Esophagus squamous epithelium (tissue), 4 donors: ENCODE measurements around the gene TSEN2.

ENCODE experiments used
- POLR2A ChIP-seq, 4 donors: fragments of 450-650 bp; IDR thresholded peaks; one replicate each; pipeline ENCODE4 v1.6.1; 2017; ENCODE audit warnings: antibody characterized with exemption in 4 of 4, mild to moderate bottlenecking in 4 of 4, moderate library complexity in 3 of 4
- TF ChIP-seq, protein P1 (sequence below), 6 experiments: fragments of 450-650 bp in 4 of 6; fragments of 200-600 bp in 2 of 6; sonication (generic) in 2 of 6; IDR thresholded peaks; one replicate each; pipeline ENCODE4 v1.5.1; 2016 to 2019; ENCODE audit warnings: antibody characterized with exemption in 6 of 6, mild to moderate bottlenecking in 4 of 6, moderate library complexity in 4 of 6

DNA sequence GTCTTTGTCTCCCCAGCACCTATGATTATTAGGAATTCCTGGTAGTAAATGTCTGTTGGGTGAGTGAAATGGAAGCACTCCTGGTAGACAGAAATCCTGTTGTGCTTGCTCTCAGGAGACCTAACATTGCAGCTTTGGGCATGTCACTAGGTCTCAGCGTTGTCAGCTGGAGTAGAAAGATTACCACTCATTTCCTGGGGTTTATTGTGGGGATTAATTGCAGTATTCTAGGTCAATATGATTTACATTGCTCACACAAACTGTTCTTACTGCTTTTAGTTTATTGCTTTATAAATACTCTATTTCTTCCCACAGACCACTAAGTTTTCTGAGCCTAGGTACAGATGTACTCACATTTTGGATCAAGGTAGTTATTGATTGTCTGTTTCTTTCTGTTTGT lies 5.1 kb downstream of the TSEN2 start:
- TF ChIP-seq, protein P1, sequence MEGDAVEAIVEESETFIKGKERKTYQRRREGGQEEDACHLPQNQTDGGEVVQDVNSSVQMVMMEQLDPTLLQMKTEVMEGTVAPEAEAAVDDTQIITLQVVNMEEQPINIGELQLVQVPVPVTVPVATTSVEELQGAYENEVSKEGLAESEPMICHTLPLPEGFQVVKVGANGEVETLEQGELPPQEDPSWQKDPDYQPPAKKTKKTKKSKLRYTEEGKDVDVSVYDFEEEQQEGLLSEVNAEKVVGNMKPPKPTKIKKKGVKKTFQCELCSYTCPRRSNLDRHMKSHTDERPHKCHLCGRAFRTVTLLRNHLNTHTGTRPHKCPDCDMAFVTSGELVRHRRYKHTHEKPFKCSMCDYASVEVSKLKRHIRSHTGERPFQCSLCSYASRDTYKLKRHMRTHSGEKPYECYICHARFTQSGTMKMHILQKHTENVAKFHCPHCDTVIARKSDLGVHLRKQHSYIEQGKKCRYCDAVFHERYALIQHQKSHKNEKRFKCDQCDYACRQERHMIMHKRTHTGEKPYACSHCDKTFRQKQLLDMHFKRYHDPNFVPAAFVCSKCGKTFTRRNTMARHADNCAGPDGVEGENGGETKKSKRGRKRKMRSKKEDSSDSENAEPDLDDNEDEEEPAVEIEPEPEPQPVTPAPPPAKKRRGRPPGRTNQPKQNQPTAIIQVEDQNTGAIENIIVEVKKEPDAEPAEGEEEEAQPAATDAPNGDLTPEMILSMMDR (IDR thresholded peaks at IDR 0.05) = no peak
- no peak for TF ChIP-seq POLR2A (IDR thresholded peaks at IDR 0.05)
